Loucy (cell line): ENCODE data around the gene RAB30.

Source experiments
- CTCF ChIP-seq: fragments of 200-600 bp; sonication (generic); conservative IDR thresholded peaks from 2 replicates; pipeline ENCODE4 v1.5.1; 2014; ENCODE audit warnings: mild to moderate bottlenecking, antibody characterized with exemption, low read length
- EZH2phosphoT487 ChIP-seq: fragments of 200-600 bp; IDR thresholded peaks from 2 replicates; pipeline ENCODE4 v1.6.1; 2018; ENCODE audit warnings: antibody characterized with exemption, mild to moderate bottlenecking, moderate library complexity, borderline replicate concordance

GRCh38 chr11:82937554-82937953 lies 134.1 kb downstream of the RAB30 start:
- TF ChIP-seq CTCF = no peak
- TF ChIP-seq EZH2phosphoT487 = no peak
